ENCODE data around the gene SLC38A6. TPM values are rescaled to one million over a fixed set of nuclear protein-coding genes. Genes with fewer than 3 reads are reported as not detected.

Gene SLC38A6
- total RNA-seq, 1 experiment from 2014 or later = 9.3 TPM

DNA sequence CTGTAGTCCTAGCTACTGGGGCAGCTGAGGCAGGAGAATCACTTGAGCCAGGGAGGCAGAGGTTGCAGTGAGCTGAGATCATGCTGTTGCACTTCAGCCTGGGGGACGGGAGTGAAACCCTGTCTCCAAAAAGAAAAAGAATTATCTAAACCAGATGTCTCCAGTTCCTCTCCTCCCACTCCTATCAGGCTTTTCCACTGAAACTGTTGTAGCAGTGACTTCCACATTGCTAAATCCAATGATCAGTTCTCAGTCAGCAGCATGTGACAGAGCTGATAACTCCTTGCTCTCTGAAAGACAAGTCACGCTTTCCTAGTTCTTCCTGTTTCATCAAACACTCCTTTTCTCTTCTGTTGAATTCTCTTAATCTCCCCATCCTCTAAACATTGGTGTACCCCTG, 8.6 kb downstream of the SLC38A6 start:
- DNase-seq (ENCODE audit: low read depth, low spot score) (no peak), ATAC-seq (no peak)
- no peaks in the 10 kb centered on the region for H3K4me1 ChIP-seq (ENCODE audit: control insufficient read depth, insufficient read depth, low read length)
- H3K36me3 ChIP-seq (ENCODE audit: control insufficient read depth, insufficient read depth, low read length) = no peaks in the 10 kb centered on the region; the same call in 1 of the 2 replicates
- CTCF ChIA-PET = no interaction called here
- in situ Hi-C loops (cut with HindIII; ENCODE audit: low pct_unique_long_range_greater_than_20kb, low sequenced_read_pairs) (no loop called here), intact Hi-C loops (cut with micrococcal nuclease; ENCODE audit: unreplicated experiment) (no loop called here)
- BruUV-seq (replicated peaks) = no TSS peak
- no peak overlapping the region for H3K27ac ChIP-seq (ENCODE audit: low read length)
- TF ChIP-seq, protein P1, sequence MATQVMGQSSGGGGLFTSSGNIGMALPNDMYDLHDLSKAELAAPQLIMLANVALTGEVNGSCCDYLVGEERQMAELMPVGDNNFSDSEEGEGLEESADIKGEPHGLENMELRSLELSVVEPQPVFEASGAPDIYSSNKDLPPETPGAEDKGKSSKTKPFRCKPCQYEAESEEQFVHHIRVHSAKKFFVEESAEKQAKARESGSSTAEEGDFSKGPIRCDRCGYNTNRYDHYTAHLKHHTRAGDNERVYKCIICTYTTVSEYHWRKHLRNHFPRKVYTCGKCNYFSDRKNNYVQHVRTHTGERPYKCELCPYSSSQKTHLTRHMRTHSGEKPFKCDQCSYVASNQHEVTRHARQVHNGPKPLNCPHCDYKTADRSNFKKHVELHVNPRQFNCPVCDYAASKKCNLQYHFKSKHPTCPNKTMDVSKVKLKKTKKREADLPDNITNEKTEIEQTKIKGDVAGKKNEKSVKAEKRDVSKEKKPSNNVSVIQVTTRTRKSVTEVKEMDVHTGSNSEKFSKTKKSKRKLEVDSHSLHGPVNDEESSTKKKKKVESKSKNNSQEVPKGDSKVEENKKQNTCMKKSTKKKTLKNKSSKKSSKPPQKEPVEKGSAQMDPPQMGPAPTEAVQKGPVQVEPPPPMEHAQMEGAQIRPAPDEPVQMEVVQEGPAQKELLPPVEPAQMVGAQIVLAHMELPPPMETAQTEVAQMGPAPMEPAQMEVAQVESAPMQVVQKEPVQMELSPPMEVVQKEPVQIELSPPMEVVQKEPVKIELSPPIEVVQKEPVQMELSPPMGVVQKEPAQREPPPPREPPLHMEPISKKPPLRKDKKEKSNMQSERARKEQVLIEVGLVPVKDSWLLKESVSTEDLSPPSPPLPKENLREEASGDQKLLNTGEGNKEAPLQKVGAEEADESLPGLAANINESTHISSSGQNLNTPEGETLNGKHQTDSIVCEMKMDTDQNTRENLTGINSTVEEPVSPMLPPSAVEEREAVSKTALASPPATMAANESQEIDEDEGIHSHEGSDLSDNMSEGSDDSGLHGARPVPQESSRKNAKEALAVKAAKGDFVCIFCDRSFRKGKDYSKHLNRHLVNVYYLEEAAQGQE (IDR thresholded peaks at IDR 0.05; ENCODE audit: insufficient read depth in 1 of 2, low read depth in 2 of 2, low read length in 1 of 2) = no peak
- no peak for TF ChIP-seq POLR2AphosphoS5 (IDR thresholded peaks at IDR 0.05; ENCODE audit: low read depth, low read length)
- no peak for TF ChIP-seq SIN3A (IDR thresholded peaks at IDR 0.05; ENCODE audit: borderline replicate concordance, insufficient read depth, low read depth, low read length)
- no peak for TF ChIP-seq TCF7L2 (IDR thresholded peaks at IDR 0.05; ENCODE audit: low read depth, low read length)
- TF ChIP-seq, protein P2, sequence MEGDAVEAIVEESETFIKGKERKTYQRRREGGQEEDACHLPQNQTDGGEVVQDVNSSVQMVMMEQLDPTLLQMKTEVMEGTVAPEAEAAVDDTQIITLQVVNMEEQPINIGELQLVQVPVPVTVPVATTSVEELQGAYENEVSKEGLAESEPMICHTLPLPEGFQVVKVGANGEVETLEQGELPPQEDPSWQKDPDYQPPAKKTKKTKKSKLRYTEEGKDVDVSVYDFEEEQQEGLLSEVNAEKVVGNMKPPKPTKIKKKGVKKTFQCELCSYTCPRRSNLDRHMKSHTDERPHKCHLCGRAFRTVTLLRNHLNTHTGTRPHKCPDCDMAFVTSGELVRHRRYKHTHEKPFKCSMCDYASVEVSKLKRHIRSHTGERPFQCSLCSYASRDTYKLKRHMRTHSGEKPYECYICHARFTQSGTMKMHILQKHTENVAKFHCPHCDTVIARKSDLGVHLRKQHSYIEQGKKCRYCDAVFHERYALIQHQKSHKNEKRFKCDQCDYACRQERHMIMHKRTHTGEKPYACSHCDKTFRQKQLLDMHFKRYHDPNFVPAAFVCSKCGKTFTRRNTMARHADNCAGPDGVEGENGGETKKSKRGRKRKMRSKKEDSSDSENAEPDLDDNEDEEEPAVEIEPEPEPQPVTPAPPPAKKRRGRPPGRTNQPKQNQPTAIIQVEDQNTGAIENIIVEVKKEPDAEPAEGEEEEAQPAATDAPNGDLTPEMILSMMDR (IDR thresholded peaks at IDR 0.05) = no peak
- no peak overlapping the region for H3K4me3 ChIP-seq (ENCODE audit: low read depth in 2 of 2, low read length in 2 of 2)
- POLR2A ChIA-PET = no interaction called here
- no peaks in the 10 kb centered on the region for H3K9me3 ChIP-seq (ENCODE audit: control insufficient read depth, insufficient read depth, low read depth, low read length)
- no peaks in the 10 kb centered on the region for H3K27me3 ChIP-seq (ENCODE audit: control insufficient read depth, insufficient read depth, low read length)

DNA sequence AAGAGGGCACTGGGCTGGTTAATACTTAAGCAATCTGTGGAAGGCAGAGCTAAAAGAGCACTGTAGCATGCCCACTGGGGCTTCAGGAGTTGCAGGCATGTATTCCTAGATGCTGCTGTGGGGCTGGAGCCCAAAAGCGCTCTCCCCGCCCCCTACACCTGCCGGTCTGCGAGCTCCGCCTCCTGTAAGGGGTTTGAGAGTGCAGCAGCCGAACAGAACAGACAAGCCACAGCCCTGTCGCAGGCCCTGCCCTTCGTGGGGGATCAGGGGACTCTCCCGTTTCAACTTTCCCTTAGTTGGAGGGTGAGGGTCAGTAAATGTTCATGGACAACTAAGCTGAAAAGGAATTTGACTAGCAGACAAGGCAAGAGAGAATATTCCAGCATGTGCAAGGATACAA, 17.6 kb downstream of the SLC38A6 start:
- no peaks in the 10 kb centered on the region for H3K4me1 ChIP-seq (ENCODE audit: control insufficient read depth, insufficient read depth, low read length)
- no peak for DNase-seq (ENCODE audit: low read depth, low spot score)
- H3K27me3 ChIP-seq (ENCODE audit: control insufficient read depth, insufficient read depth, low read length) = no peaks in the 10 kb centered on the region
- no peaks in the 10 kb centered on the region for H3K36me3 ChIP-seq (ENCODE audit: control insufficient read depth, insufficient read depth, low read length)
- H3K27ac ChIP-seq (ENCODE audit: low read length) = no peak overlapping the region
- intact Hi-C loops (cut with micrococcal nuclease; ENCODE audit: unreplicated experiment) (no loop called here), in situ Hi-C loops (cut with HindIII; ENCODE audit: low pct_unique_long_range_greater_than_20kb, low sequenced_read_pairs) (no loop called here)
- TF ChIP-seq, protein P2 (IDR thresholded peaks at IDR 0.05) = no peak
- TF ChIP-seq POLR2AphosphoS5 (IDR thresholded peaks at IDR 0.05; ENCODE audit: low read depth, low read length) = no peak
- TF ChIP-seq, protein P1 (IDR thresholded peaks at IDR 0.05; ENCODE audit: insufficient read depth in 1 of 2, low read depth in 2 of 2, low read length in 1 of 2) = no peak
- TF ChIP-seq TCF7L2 (IDR thresholded peaks at IDR 0.05; ENCODE audit: low read depth, low read length) = no peak
- no peak for TF ChIP-seq SIN3A (IDR thresholded peaks at IDR 0.05; ENCODE audit: borderline replicate concordance, insufficient read depth, low read depth, low read length)
- no peak overlapping the region for H3K4me3 ChIP-seq (ENCODE audit: low read depth in 2 of 2, low read length in 2 of 2)
- no TSS peak for BruUV-seq (replicated peaks)
- ATAC-seq = no peak
- H3K9me3 ChIP-seq (ENCODE audit: control insufficient read depth, insufficient read depth, low read depth, low read length) = no peaks in the 10 kb centered on the region
- ChIA-PET POLR2A (no interaction called here), CTCF (no interaction called here)

All from Panc1 (cell line).